Upper lobe of right lung (tissue), 1 donor: ENCODE measurements around the gene LPP. TPM values are rescaled to one million over a fixed set of nuclear protein-coding genes. Genes with fewer than 3 reads are reported as not detected.

ENCODE experiments used
- ATAC-seq: fragments of 200-7000 bp; cut with Tn5 transposase; one replicate; pipeline ENCODE4 v1.9.1; 2020; ENCODE audit warnings: mild to moderate bottlenecking, moderate library complexity
- DNase-seq: peaks from one replicate; pipeline ENCODE4 v3.0.0-alpha.2; 2020
- H3K27ac ChIP-seq: fragments of 200-600 bp; one replicate; pipeline ENCODE4 v1.8.0; 2022
- H3K27me3 ChIP-seq: fragments of 200-600 bp; one replicate; pipeline ENCODE4 v1.8.0; 2022; ENCODE audit warnings: mild to moderate bottlenecking
- H3K36me3 ChIP-seq: fragments of 200-600 bp; one replicate; pipeline ENCODE4 v1.8.0; 2022
- H3K4me1 ChIP-seq: fragments of 200-600 bp; one replicate; pipeline ENCODE4 v1.8.0; 2022
- H3K4me3 ChIP-seq: fragments of 200-600 bp; one replicate; pipeline ENCODE4 v1.8.0; 2022; ENCODE audit warnings: mild to moderate bottlenecking
- H3K9me3 ChIP-seq: fragments of 200-600 bp; one replicate; pipeline ENCODE4 v1.8.0; 2022
- CTCF ChIP-seq: fragments of 200-600 bp; IDR thresholded peaks from one replicate; pipeline ENCODE4 v1.8.0; 2022; ENCODE audit warnings: antibody characterized with exemption
- intact Hi-C: fragments of 100-400 bp; cut with DNase I; formaldehyde crosslinking; loops from one replicate; pipeline ENCODE4 v1.11.0; 2022
- total RNA-seq: library from RNA; stranded (reverse); fragmentation: NEBNext Ultra II Directional; extraction: Animal tissue kit (Norgen Biotek cat#: 25700); gene quantifications from one replicate; pipeline ENCODE4 v1.2.1, GENCODE V29; 2021
- donor health status: DM: no; HTN: yes; CAD: no; lungs with severe emphysema.

LPP gene
- total RNA-seq, 1 donor from 2014 or later: 191 TPM

- intact Hi-C loops: no loop called here
- no peaks in the 10 kb centered on the region for H3K4me1 ChIP-seq
- H3K36me3 ChIP-seq: no peaks in the 10 kb centered on the region
- no peak for DNase-seq
- no peak for TF ChIP-seq CTCF
- H3K4me3 ChIP-seq: no peak overlapping the region
- H3K27me3 ChIP-seq: no peaks in the 10 kb centered on the region
- H3K9me3 ChIP-seq: no peaks in the 10 kb centered on the region
- no peak for ATAC-seq
- no peak overlapping the region for H3K27ac ChIP-seq
Observed at GRCh38 chr3:188365184-188365583, 211.2 kb downstream of the LPP start.

- Histone ChIP-seq H3K27ac (no peak overlapping the region), H3K9me3 (no peaks in the 10 kb centered on the region), H3K4me3 (no peak overlapping the region), H3K36me3 (no peaks in the 10 kb centered on the region), H3K27me3 (no peaks in the 10 kb centered on the region), H3K4me1 (no peaks in the 10 kb centered on the region)
- intact Hi-C loops: no loop called here
- DNase-seq: no peak
- no peak for TF ChIP-seq CTCF
- no peak for ATAC-seq
Observed at GRCh38 chr3:188365988-188366698, 212.2 kb downstream of the LPP start.

- TF ChIP-seq CTCF: no peak
- Histone ChIP-seq H3K4me1 (no peaks in the 10 kb centered on the region), H3K27ac (no peak overlapping the region)
Observed at GRCh38 chr3:188367678-188368077, 213.7 kb downstream of the LPP start.

GRCh38 chr3:188369526-188369925 lies 215.6 kb downstream of the LPP start:
- DNase-seq: no peak
- H3K27me3 ChIP-seq: no peaks in the 10 kb centered on the region
- intact Hi-C loops: no loop called here
- H3K36me3 ChIP-seq: no peaks in the 10 kb centered on the region
- no peak overlapping the region for H3K27ac ChIP-seq
- no peak overlapping the region for H3K4me3 ChIP-seq
- TF ChIP-seq CTCF: no peak
- no peaks in the 10 kb centered on the region for H3K9me3 ChIP-seq
- no peaks in the 10 kb centered on the region for H3K4me1 ChIP-seq
- ATAC-seq: no peak

More at GRCh38 chr3:188367678-188368077, 213.7 kb downstream of the LPP start:
- intact Hi-C loops: no loop called here
- no peaks in the 10 kb centered on the region for H3K27me3 ChIP-seq
- H3K4me3 ChIP-seq: no peak overlapping the region
- no peak for DNase-seq
- H3K36me3 ChIP-seq: no peaks in the 10 kb centered on the region
- no peaks in the 10 kb centered on the region for H3K9me3 ChIP-seq
- no peak for ATAC-seq

GRCh38 chr3:188370081-188370830 lies 216.3 kb downstream of the LPP start:
- Histone ChIP-seq H3K9me3 (no peaks in the 10 kb centered on the region), H3K4me1 (no peaks in the 10 kb centered on the region), H3K4me3 (no peak overlapping the region), H3K27me3 (no peaks in the 10 kb centered on the region), H3K36me3 (no peaks in the 10 kb centered on the region), H3K27ac (no peak overlapping the region)
- no peak for TF ChIP-seq CTCF
- DNase-seq: no peak
- intact Hi-C loops: no loop called here
- ATAC-seq: no peak
